ENCODE results near the gene EPHB3.

GRCh38 chr3:184541886-184542562 lies 19.6 kb upstream of the EPHB3 start:
- no peak for TF ChIP-seq GATA3 (IDR thresholded peaks at IDR 0.05; ENCODE audit: low read depth, low read length)
- TF ChIP-seq GATA2 (IDR thresholded peaks at IDR 0.05; ENCODE audit: low read depth, low read length): no peak
